ENCODE measurements around the gene IPO11.

DNA sequence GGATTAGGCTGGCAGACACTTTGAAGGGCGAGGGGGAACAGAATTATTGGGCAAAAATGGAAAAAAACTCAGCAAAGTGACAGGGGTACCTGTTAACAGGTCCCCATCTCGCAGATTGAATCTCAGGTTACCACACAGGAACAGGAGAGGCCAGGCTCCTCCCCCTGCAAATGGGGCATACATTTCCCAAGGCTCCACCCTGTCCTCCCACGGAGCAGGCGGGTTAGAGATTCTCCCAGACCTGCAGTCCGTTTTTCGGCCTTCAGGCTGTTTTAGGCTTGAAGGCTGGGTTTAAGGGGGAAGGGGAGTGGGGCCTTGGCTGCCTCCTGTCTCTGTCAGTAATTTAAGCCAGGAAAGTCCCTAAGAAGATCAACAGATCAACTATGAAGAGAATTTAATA is 208.7 kb downstream of the IPO11 start:
- TF ChIP-seq, protein P1, sequence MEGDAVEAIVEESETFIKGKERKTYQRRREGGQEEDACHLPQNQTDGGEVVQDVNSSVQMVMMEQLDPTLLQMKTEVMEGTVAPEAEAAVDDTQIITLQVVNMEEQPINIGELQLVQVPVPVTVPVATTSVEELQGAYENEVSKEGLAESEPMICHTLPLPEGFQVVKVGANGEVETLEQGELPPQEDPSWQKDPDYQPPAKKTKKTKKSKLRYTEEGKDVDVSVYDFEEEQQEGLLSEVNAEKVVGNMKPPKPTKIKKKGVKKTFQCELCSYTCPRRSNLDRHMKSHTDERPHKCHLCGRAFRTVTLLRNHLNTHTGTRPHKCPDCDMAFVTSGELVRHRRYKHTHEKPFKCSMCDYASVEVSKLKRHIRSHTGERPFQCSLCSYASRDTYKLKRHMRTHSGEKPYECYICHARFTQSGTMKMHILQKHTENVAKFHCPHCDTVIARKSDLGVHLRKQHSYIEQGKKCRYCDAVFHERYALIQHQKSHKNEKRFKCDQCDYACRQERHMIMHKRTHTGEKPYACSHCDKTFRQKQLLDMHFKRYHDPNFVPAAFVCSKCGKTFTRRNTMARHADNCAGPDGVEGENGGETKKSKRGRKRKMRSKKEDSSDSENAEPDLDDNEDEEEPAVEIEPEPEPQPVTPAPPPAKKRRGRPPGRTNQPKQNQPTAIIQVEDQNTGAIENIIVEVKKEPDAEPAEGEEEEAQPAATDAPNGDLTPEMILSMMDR (conservative IDR thresholded peaks at IDR 0.05; ENCODE audit: low read depth, low read length): no peak
- no peak for TF ChIP-seq POLR2A (IDR thresholded peaks at IDR 0.05; ENCODE audit: low read depth, low read length)
- no peak for TF ChIP-seq RAD21 (IDR thresholded peaks at IDR 0.05; ENCODE audit: low read length)
- TF ChIP-seq MAZ (IDR thresholded peaks at IDR 0.05; ENCODE audit: borderline replicate concordance, low read depth, low read length): no peak
- TF ChIP-seq CHD1 (IDR thresholded peaks at IDR 0.05; ENCODE audit: low read depth, low read length): no peak
- TF ChIP-seq, protein P2, sequence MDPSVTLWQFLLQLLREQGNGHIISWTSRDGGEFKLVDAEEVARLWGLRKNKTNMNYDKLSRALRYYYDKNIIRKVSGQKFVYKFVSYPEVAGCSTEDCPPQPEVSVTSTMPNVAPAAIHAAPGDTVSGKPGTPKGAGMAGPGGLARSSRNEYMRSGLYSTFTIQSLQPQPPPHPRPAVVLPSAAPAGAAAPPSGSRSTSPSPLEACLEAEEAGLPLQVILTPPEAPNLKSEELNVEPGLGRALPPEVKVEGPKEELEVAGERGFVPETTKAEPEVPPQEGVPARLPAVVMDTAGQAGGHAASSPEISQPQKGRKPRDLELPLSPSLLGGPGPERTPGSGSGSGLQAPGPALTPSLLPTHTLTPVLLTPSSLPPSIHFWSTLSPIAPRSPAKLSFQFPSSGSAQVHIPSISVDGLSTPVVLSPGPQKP (IDR thresholded peaks at IDR 0.05; ENCODE audit: borderline replicate concordance, low read depth, low read length): no peak
- TF ChIP-seq RCOR1 (IDR thresholded peaks at IDR 0.05; ENCODE audit: insufficient replicate concordance, low read length): no peak
- no peak for TF ChIP-seq BHLHE40 (IDR thresholded peaks at IDR 0.05; ENCODE audit: low read depth, low read length)
- no peak for TF ChIP-seq MXI1 (IDR thresholded peaks at IDR 0.05; ENCODE audit: borderline replicate concordance, low read depth, low read length)
- TF ChIP-seq CEBPB (IDR thresholded peaks at IDR 0.05; ENCODE audit: low read depth, low read length): no peak
- no peak for TF ChIP-seq MAFK (IDR thresholded peaks at IDR 0.05; ENCODE audit: low read depth, low read length)
- TF ChIP-seq, protein P3, sequence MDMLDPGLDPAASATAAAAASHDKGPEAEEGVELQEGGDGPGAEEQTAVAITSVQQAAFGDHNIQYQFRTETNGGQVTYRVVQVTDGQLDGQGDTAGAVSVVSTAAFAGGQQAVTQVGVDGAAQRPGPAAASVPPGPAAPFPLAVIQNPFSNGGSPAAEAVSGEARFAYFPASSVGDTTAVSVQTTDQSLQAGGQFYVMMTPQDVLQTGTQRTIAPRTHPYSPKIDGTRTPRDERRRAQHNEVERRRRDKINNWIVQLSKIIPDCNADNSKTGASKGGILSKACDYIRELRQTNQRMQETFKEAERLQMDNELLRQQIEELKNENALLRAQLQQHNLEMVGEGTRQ (IDR thresholded peaks at IDR 0.05; ENCODE audit: low read depth, low read length): no peak

All from IMR-90 (cell line).